Thyroid gland (tissue), 4 donors: ENCODE results near the gene GPR137B.

Experiments used
- POLR2A ChIP-seq, 2 donors: fragments of 450-650 bp; IDR thresholded peaks; one replicate each; pipeline ENCODE4 v1.6.1; 2017; ENCODE audit warnings: antibody characterized with exemption in 2 of 2, mild to moderate bottlenecking in 2 of 2, moderate library complexity in 1 of 2
- TF ChIP-seq, protein P1 (sequence below), 6 experiments: fragments of 200-600 bp in 3 of 6; fragments of 450-650 bp in 3 of 6; sonication (generic) in 3 of 6; IDR thresholded peaks; one replicate each; pipeline ENCODE4 v1.5.1; 2016 to 2019; ENCODE audit warnings: antibody characterized with exemption in 6 of 6, mild to moderate bottlenecking in 2 of 6, inconsistent platforms in 1 of 6, moderate library complexity in 1 of 6

DNA sequence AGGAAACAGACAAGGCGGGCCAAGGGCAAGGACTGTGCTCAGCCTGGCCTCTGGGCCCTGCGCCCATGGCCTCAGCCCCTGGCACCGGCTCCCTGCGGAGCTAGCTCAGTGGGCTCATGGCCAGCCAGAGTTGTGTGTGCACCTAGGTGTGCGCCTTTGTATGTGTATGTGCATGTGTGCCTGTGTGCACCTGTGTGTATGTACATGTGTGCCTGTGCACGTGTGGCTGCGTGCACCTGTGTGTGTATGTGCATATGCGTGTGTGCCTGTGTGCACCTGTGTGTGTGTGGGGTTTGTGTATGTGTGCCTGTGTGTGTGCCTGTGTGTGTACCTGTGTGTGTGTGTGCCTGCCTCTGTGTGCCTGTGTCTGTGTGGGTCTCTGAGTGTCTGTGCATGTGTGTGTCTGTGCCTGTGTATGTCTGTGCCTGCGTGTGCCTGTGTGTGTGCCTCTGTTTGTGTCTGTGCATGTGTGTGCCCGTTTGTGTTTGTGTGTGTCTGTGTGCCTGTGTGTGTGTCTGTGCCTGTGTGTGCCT is 7.4 kb downstream of the GPR137B start:
- TF ChIP-seq, protein P1, sequence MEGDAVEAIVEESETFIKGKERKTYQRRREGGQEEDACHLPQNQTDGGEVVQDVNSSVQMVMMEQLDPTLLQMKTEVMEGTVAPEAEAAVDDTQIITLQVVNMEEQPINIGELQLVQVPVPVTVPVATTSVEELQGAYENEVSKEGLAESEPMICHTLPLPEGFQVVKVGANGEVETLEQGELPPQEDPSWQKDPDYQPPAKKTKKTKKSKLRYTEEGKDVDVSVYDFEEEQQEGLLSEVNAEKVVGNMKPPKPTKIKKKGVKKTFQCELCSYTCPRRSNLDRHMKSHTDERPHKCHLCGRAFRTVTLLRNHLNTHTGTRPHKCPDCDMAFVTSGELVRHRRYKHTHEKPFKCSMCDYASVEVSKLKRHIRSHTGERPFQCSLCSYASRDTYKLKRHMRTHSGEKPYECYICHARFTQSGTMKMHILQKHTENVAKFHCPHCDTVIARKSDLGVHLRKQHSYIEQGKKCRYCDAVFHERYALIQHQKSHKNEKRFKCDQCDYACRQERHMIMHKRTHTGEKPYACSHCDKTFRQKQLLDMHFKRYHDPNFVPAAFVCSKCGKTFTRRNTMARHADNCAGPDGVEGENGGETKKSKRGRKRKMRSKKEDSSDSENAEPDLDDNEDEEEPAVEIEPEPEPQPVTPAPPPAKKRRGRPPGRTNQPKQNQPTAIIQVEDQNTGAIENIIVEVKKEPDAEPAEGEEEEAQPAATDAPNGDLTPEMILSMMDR (IDR thresholded peaks at IDR 0.05) = no peak
- TF ChIP-seq POLR2A (IDR thresholded peaks at IDR 0.05) = no peak
